VCaP (cell line): ENCODE results near the gene ECHS1.
"Not testable (repeated sequence)": the region's sequence is repeated elsewhere in the genome, so short reads cannot be mapped to it uniquely, and the experiment has no call there.

ENCODE experiments used
- H3K27ac ChIP-seq: fragments of 450-650 bp; 2 replicates; pipeline ENCODE4 v1.5.1; 2017
- TF ChIP-seq, protein P1 (sequence below): fragments of 450-650 bp; conservative IDR thresholded peaks from 2 replicates; pipeline ENCODE4 v1.5.1; 2017; ENCODE audit warnings: mild to moderate bottlenecking, moderate library complexity

The ECHS1 gene

DNA sequence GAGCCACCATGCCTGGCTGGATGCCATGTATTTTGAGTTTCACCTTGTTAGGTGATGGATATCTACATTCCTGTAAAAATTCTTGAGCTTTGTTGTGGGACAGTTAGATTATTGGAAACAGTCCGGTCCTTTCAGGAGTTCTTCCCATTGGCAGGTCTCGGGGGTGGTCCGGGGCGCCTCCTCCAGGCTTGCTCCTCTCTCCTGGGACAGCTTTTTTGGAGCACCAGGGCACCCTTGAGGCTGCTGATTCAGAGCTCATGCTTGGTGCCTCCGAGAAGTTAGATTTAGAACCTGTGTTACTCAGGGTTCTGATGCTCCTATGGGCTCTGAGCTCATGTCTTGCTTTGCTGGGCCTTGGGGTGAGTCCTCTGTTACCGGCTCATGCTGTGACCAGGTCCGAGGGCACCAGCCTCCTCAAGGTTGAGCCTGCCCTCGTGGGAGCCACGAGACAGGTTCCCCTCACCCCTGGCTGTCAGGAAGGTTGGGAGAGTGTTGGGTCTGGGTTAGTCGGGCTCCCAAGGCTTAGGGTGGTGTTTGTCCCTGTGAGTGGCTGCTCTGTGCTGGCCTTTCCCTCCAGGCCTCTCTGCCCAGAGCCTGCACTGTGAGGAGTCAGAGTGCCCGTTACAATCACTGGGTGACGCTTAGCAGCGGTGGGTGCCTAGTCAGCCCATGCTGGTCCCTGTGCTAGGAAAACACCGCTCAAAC lies 45.3 kb upstream of the ECHS1 start:
- TF ChIP-seq, protein P1, sequence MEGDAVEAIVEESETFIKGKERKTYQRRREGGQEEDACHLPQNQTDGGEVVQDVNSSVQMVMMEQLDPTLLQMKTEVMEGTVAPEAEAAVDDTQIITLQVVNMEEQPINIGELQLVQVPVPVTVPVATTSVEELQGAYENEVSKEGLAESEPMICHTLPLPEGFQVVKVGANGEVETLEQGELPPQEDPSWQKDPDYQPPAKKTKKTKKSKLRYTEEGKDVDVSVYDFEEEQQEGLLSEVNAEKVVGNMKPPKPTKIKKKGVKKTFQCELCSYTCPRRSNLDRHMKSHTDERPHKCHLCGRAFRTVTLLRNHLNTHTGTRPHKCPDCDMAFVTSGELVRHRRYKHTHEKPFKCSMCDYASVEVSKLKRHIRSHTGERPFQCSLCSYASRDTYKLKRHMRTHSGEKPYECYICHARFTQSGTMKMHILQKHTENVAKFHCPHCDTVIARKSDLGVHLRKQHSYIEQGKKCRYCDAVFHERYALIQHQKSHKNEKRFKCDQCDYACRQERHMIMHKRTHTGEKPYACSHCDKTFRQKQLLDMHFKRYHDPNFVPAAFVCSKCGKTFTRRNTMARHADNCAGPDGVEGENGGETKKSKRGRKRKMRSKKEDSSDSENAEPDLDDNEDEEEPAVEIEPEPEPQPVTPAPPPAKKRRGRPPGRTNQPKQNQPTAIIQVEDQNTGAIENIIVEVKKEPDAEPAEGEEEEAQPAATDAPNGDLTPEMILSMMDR = no peak
- no peak overlapping the region for H3K27ac ChIP-seq

DNA sequence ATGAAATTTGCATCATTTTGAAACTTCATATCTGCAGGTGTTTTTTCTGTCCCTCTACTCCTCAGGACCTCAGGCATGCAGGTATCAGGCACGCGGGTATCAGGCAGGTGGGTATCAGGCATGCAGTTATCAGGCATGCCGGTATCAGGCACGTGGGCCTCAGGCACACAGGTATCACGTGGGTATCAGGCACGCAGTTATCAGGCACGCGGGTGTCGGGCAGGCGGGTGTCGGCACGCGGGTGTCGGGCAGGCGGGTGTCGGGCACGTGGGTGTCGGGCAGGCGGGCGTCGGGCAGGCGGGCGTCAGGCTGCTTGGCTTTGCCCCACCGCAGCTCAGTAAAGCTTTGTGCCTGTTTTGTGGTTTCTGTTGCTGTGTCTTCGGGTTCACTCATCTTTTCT lies 42.6 kb upstream of the ECHS1 start:
- H3K27ac ChIP-seq = no peak overlapping the region
- TF ChIP-seq, protein P1 = no peak

DNA sequence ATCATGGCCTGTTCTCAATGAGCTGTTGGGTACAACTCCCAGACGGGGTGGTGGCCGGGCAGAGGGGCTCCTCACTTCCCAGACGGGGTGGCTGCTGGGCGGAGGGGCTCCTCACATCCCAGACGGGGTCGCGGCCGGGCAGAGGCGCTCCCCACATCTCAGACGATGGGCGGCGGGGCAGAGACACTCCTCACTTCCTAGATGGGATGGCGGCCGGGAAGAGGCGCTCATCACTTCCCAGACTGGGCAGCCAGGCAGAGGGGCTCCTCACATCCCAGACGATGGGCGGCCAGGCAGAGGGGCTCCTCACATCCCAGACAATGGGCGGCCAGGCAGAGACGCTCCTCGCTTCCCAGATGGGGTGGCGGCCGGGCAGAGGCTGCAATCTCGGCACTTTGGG lies 41.2 kb upstream of the ECHS1 start:
- not testable (repeated sequence) for H3K27ac ChIP-seq

GRCh38 chr10:133412381-133412711 lies 39.2 kb upstream of the ECHS1 start:
- H3K27ac ChIP-seq = no peak overlapping the region
- TF ChIP-seq, protein P1 = no peak

GRCh38 chr10:133411523-133412380 lies 38.6 kb upstream of the ECHS1 start:
- TF ChIP-seq, protein P1 = no peak
- no peak overlapping the region for H3K27ac ChIP-seq

- H3K27ac ChIP-seq = no peak overlapping the region
- TF ChIP-seq, protein P1 = no peak
Measured at GRCh38 chr10:133405844-133406527, 32.8 kb upstream of the ECHS1 start.

- TF ChIP-seq, protein P1 = no peak
- no peak overlapping the region for H3K27ac ChIP-seq
Measured at GRCh38 chr10:133405272-133405671, 32.1 kb upstream of the ECHS1 start.

DNA sequence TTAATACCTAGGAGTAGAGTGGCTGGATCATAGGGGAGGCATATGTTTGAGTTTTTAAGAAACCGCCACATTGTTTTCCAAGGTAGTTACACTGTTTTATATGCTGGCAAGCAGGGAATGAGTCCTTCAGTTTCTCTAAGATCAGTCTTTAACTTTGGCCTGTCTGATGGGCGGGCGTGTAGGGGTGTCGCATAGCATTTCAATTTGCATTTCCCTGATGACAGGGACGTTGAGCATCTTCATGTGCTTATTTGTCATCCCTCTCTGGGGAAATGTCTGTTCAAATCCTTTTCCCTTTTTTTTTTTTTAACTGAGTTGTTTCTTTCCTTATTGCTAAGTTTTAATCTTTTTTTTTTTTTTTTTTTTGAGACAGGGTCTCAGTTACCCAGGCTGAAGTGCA lies 30.6 kb upstream of the ECHS1 start:
- TF ChIP-seq, protein P1 = no peak
- no peak overlapping the region for H3K27ac ChIP-seq
